Measurements from ENCODE around the gene KRR1. TPM values are rescaled to one million over a fixed set of nuclear protein-coding genes. Genes with fewer than 3 reads are reported as not detected.
A peak's percentile ranks its signal among the peaks of the same experiment; 100 is the strongest.
"Not testable (repeated sequence)": the region's sequence is repeated elsewhere in the genome, so short reads cannot be mapped to it uniquely, and the experiment has no call there.

KRR1 gene
- total RNA-seq, 1 donor from 2014 or later = 51.9 TPM

GRCh38 chr12:75474116-75474515 lies 37.3 kb downstream of the KRR1 start:
- DNase-seq = no peak

- no peak for DNase-seq
Observed at GRCh38 chr12:75471902-75472890, 39.2 kb downstream of the KRR1 start.

- DNase-seq = no peak
Observed at GRCh38 chr12:75460204-75460603, 51.2 kb downstream of the KRR1 start.

GRCh38 chr12:75459755-75460154 lies 51.7 kb downstream of the KRR1 start:
- DNase-seq = no peak

GRCh38 chr12:75457866-75458265 lies 53.5 kb downstream of the KRR1 start:
- DNase-seq = not testable (repeated sequence)

- DNase-seq = no peak
Observed at GRCh38 chr12:75457191-75457590, 54.2 kb downstream of the KRR1 start.

GRCh38 chr12:75455839-75456238 lies 55.6 kb downstream of the KRR1 start:
- no peak for DNase-seq

GRCh38 chr12:75452675-75453330 lies 58.6 kb downstream of the KRR1 start:
- peak; percentile 3 for DNase-seq

GRCh38 chr12:75447691-75448393 lies 63.6 kb downstream of the KRR1 start:
- no peak for DNase-seq

- DNase-seq = peak; percentile 15
Observed at GRCh38 chr12:75446857-75447256, 64.6 kb downstream of the KRR1 start.

- DNase-seq = not testable (repeated sequence)
Observed at GRCh38 chr12:75445137-75445507, 66.3 kb downstream of the KRR1 start.

- DNase-seq = no peak
Observed at GRCh38 chr12:75444429-75445136, 66.8 kb downstream of the KRR1 start.

GRCh38 chr12:75443709-75444108 lies 67.7 kb downstream of the KRR1 start:
- no peak for DNase-seq

- DNase-seq = not testable (repeated sequence)
Observed at GRCh38 chr12:75442454-75442853, 69.0 kb downstream of the KRR1 start.

- DNase-seq = not testable (repeated sequence)
Observed at GRCh38 chr12:75441687-75442449, 69.5 kb downstream of the KRR1 start.

Other genes with a start within 250 kb of the KRR1 start
- under 0.01 and 0.42 TPM in 2 replicates for gene CAPS2, start 181.3 kb downstream of the KRR1 start, total RNA-seq
- not detected in 2 replicates for gene GLIPR1L1, start 176.9 kb downstream of the KRR1 start, total RNA-seq
- gene GLIPR1L2, start 120.5 kb downstream of the KRR1 start, total RNA-seq = 0.05 and 1.2 TPM in 2 replicates
- 2.0 and 5.4 TPM in 2 replicates for gene GLIPR1, start 30.9 kb downstream of the KRR1 start, total RNA-seq